ENCODE measurements around the gene POC1A. TPM values are rescaled to one million over a fixed set of nuclear protein-coding genes. Genes with fewer than 3 reads are reported as not detected.

The POC1A gene
- total RNA-seq, 1 donor from 2014 or later, result 3.7 TPM

- no peak overlapping the region for H3K4me3 Mint-ChIP-seq (ENCODE audit: unreplicated experiment)
- H3K27ac ChIP-seq (ENCODE audit: low read depth, low read length), result no peak overlapping the region
- H3K4me2 ChIP-seq (ENCODE audit: low read length), result no peak overlapping the region
- H3K4me1 Mint-ChIP-seq (ENCODE audit: low read depth, unreplicated experiment), result peaks cover 3% of the 10 kb centered on the region
- no peak overlapping the region for H3K4me3 ChIP-seq (ENCODE audit: insufficient read depth, low read depth, low read length)
- H3K27me3 Mint-ChIP-seq (ENCODE audit: low read depth, unreplicated experiment), result peaks cover 25% of the 10 kb centered on the region
- FAIRE-seq, result no peak
- H3K4me1 ChIP-seq (ENCODE audit: insufficient read depth, low read length), result peaks cover 19% of the 10 kb centered on the region
- no peaks in the 10 kb centered on the region for H3K9me3 Mint-ChIP-seq (ENCODE audit: unreplicated experiment)
- no peaks in the 10 kb centered on the region for H4K20me1 ChIP-seq (ENCODE audit: insufficient read depth, low read length)
- no peak for DNase-seq (ENCODE audit: low read depth)
- no peaks in the 10 kb centered on the region for H3K9me3 ChIP-seq (ENCODE audit: insufficient read depth, low read depth, low read length)
- no peaks in the 10 kb centered on the region for H3K36me3 ChIP-seq (ENCODE audit: insufficient read depth, low read length)
- H3K9ac ChIP-seq (ENCODE audit: low read length), result no peak overlapping the region
- H2AFZ ChIP-seq (ENCODE audit: low read depth, low read length), result no peak overlapping the region
- peaks cover 5% of the 10 kb centered on the region for H3K79me2 ChIP-seq (ENCODE audit: insufficient read depth, low read length)
- no peaks in the 10 kb centered on the region for H3K27me3 ChIP-seq (ENCODE audit: insufficient read depth, low read length)
- TF ChIP-seq CTCF (IDR thresholded peaks at IDR 0.05; ENCODE audit: insufficient read depth, low read depth, low read length) (no peak), EZH2 (IDR thresholded peaks at IDR 0.05; ENCODE audit: insufficient read depth, low read length) (no peak)
- peaks cover 2% of the 10 kb centered on the region for H3K36me3 Mint-ChIP-seq (ENCODE audit: low read depth, unreplicated experiment)
- no peak overlapping the region for H3K27ac Mint-ChIP-seq (ENCODE audit: unreplicated experiment)
Measured at GRCh38 chr3:52061121-52061910, 92.9 kb downstream of the POC1A start.

GRCh38 chr3:52059781-52060180 lies 94.4 kb downstream of the POC1A start:
- H3K9ac ChIP-seq (ENCODE audit: low read length), result no peak overlapping the region
- H3K27me3 ChIP-seq (ENCODE audit: insufficient read depth, low read length), result no peaks in the 10 kb centered on the region
- no peak overlapping the region for H2AFZ ChIP-seq (ENCODE audit: low read depth, low read length)
- Mint-ChIP-seq H3K27ac (ENCODE audit: unreplicated experiment) (no peak overlapping the region), H3K36me3 (ENCODE audit: low read depth, unreplicated experiment) (peaks cover 2% of the 10 kb centered on the region), H3K4me1 (ENCODE audit: low read depth, unreplicated experiment) (peaks cover 3% of the 10 kb centered on the region), H3K9me3 (ENCODE audit: unreplicated experiment) (no peaks in the 10 kb centered on the region), H3K27me3 (ENCODE audit: low read depth, unreplicated experiment) (peaks cover 25% of the 10 kb centered on the region), H3K4me3 (ENCODE audit: unreplicated experiment) (no peak overlapping the region)
- H3K4me2 ChIP-seq (ENCODE audit: low read length), result no peak overlapping the region
- peaks cover under 1% of the 10 kb centered on the region for H4K20me1 ChIP-seq (ENCODE audit: insufficient read depth, low read length)
- H3K4me1 ChIP-seq (ENCODE audit: insufficient read depth, low read length), result peaks cover 20% of the 10 kb centered on the region
- FAIRE-seq (no peak), DNase-seq (ENCODE audit: low read depth) (no peak)
- H3K9me3 ChIP-seq (ENCODE audit: insufficient read depth, low read depth, low read length), result no peaks in the 10 kb centered on the region
- TF ChIP-seq CTCF (IDR thresholded peaks at IDR 0.05; ENCODE audit: insufficient read depth, low read depth, low read length) (no peak), EZH2 (IDR thresholded peaks at IDR 0.05; ENCODE audit: insufficient read depth, low read length) (no peak)
- no peak overlapping the region for H3K4me3 ChIP-seq (ENCODE audit: insufficient read depth, low read depth, low read length)
- peaks cover 19% of the 10 kb centered on the region for H3K79me2 ChIP-seq (ENCODE audit: insufficient read depth, low read length)
- no peak overlapping the region for H3K27ac ChIP-seq (ENCODE audit: low read depth, low read length)
- no peaks in the 10 kb centered on the region for H3K36me3 ChIP-seq (ENCODE audit: insufficient read depth, low read length)
